ENCODE data around the gene BRK1.
"Not testable (repeated sequence)": the region's sequence is repeated elsewhere in the genome, so short reads cannot be mapped to it uniquely, and the experiment has no call there.

The BRK1 gene

GRCh38 chr3:10115326-10116137 is at the start of gene BRK1:
Gene BRK1 (plus strand): TSS chr3:10115675. CDS start chr3:10115702, 27 bp downstream.
- DNase-seq, result peak; percentile 62 to 71

- DNase-seq, result not testable (repeated sequence)
These were observed 45.4 kb upstream of the BRK1 start for GRCh38 chr3:10070077-10070476.

GRCh38 chr3:10074666-10075065 is 40.8 kb upstream of the BRK1 start:
- DNase-seq, result no peak

- no peak for DNase-seq
These were observed 33.6 kb upstream of the BRK1 start for GRCh38 chr3:10081871-10082270.

- DNase-seq, result no peak
These were observed 29.7 kb upstream of the BRK1 start for GRCh38 chr3:10085738-10086137.

GRCh38 chr3:10088256-10088655 is 27.2 kb upstream of the BRK1 start:
- no peak for DNase-seq

- no peak for DNase-seq
These were observed 25.3 kb upstream of the BRK1 start for GRCh38 chr3:10090179-10090578.

- DNase-seq, result not testable (repeated sequence)
These were observed 24.7 kb upstream of the BRK1 start for GRCh38 chr3:10090774-10091173.

GRCh38 chr3:10091387-10091786 is 24.1 kb upstream of the BRK1 start:
- not testable (repeated sequence) for DNase-seq

GRCh38 chr3:10093678-10094077 is 21.8 kb upstream of the BRK1 start:
- no peak for DNase-seq

- no peak for DNase-seq
These were observed 16.4 kb upstream of the BRK1 start for GRCh38 chr3:10099041-10099440.

- no peak for DNase-seq
These were observed 8.6 kb upstream of the BRK1 start for GRCh38 chr3:10106919-10107318.

- DNase-seq, result no peak
These were observed 7.4 kb upstream of the BRK1 start, which contains the start of gene FANCD2OS for GRCh38 chr3:10108091-10108490. Gene FANCD2OS (minus strand): TSS chr3:10108255. CDS start chr3:10104774, 3,481 bp downstream.

GRCh38 chr3:10116138-10116460 is 624 bp downstream of the BRK1 start:
- DNase-seq, result no peak

- DNase-seq, result no peak
These were observed 1.5 kb downstream of the BRK1 start for GRCh38 chr3:10116928-10117327.

GRCh38 chr3:10119376-10119775 is 3.9 kb downstream of the BRK1 start:
- no peak for DNase-seq

- no peak for DNase-seq
These were observed 5.6 kb downstream of the BRK1 start for GRCh38 chr3:10121064-10121463.

GRCh38 chr3:10122724-10123123 is 7.2 kb downstream of the BRK1 start:
- DNase-seq, result no peak

GRCh38 chr3:10135872-10136271 is 20.4 kb downstream of the BRK1 start:
- not testable (repeated sequence) for DNase-seq

GRCh38 chr3:10136426-10137005 is 21.0 kb downstream of the BRK1 start:
- no peak for DNase-seq

GRCh38 chr3:10137178-10137577 is 21.7 kb downstream of the BRK1 start:
- DNase-seq, result no peak

GRCh38 chr3:10140996-10141546 is 25.6 kb downstream of the BRK1 start:
- DNase-seq, result no peak

GRCh38 chr3:10142707-10143560 is 27.5 kb downstream of the BRK1 start:
- no peak for DNase-seq
